Smooth muscle cell (in vitro differentiated cells): ENCODE results near the gene SOCS6. TPM values are rescaled to one million over a fixed set of nuclear protein-coding genes. Genes with fewer than 3 reads are reported as not detected.

Experiments
- DNase-seq: peaks from one replicate; lab custom pipeline; 2025; ENCODE audit not compliant: unreplicated experiment; lab: John Stamatoyannopoulos, UW
- H2AFZ ChIP-seq: fragments of 200-600 bp; sonication (generic); 2 replicates; pipeline ENCODE4 v1.6.0; 2016; ENCODE audit warnings: antibody characterized with exemption, low read depth, mild to moderate bottlenecking
- H3F3A ChIP-seq: fragments of 200-600 bp; sonication (generic); 2 replicates; pipeline ENCODE4 v1.6.0; 2017; ENCODE audit warnings: antibody characterized with exemption, low read depth
- H3K27ac ChIP-seq: fragments of 200-600 bp; sonication (generic); 2 replicates; pipeline ENCODE4 v1.5.1; 2016; ENCODE audit warnings: low read depth, mild to moderate bottlenecking
- H3K27me3 ChIP-seq: fragments of 200-600 bp; sonication (generic); 2 replicates; pipeline ENCODE4 v1.6.1; 2016; ENCODE audit warnings: low read depth, mild to moderate bottlenecking
- H3K36me3 ChIP-seq: fragments of 200-600 bp; sonication (generic); 2 replicates; pipeline ENCODE4 v1.5.1; 2016; ENCODE audit warnings: low read depth
- H3K4me1 ChIP-seq: fragments of 200-600 bp; sonication (generic); 2 replicates; pipeline ENCODE4 v1.5.1; 2016; ENCODE audit warnings: low read depth
- H3K4me2 ChIP-seq: fragments of 200-600 bp; sonication (generic); 2 replicates; pipeline ENCODE4 v1.6.0; 2016; ENCODE audit warnings: mild to moderate bottlenecking
- H3K4me3 ChIP-seq: fragments of 200-600 bp; sonication (generic); 2 replicates; pipeline ENCODE4 v1.5.1; 2016; ENCODE audit warnings: mild to moderate bottlenecking
- H3K79me2 ChIP-seq: fragments of 200-600 bp; sonication (generic); 2 replicates; pipeline ENCODE4 v1.6.0; 2016; ENCODE audit warnings: low read depth, mild to moderate bottlenecking
- H3K9ac ChIP-seq: fragments of 200-600 bp; sonication (generic); 2 replicates; pipeline ENCODE4 v1.6.0; 2016; ENCODE audit warnings: low read depth
- H3K9me3 ChIP-seq: fragments of 200-600 bp; sonication (generic); replicated peaks from 2 replicates; pipeline ENCODE4 v1.5.1; 2016; ENCODE audit warnings: low read depth
- H4K20me1 ChIP-seq: fragments of 200-600 bp; sonication (generic); 2 replicates; pipeline ENCODE4 v1.6.0; 2016; ENCODE audit warnings: low read depth
- WGBS: methylation state at CpG from one replicate; pipeline ENCODE4 v1.1.7; 2016; ENCODE audit warnings: low lambda C conversion rate; 5-methylcytosine and 5-hydroxymethylcytosine counted together
- polyA plus RNA-seq: library from polyadenylated mRNA; unstranded; fragments of >200 nt; fragmentation: Nextera tagmentation; extraction: Ambion mirVana; gene quantifications from 2 replicates; pipeline ENCODE4 v1.2.1, GENCODE V29; 2016
- total RNA-seq: library from RNA; depleted of rRNA; stranded (reverse); fragments of >200 nt; gene quantifications from 2 replicates; pipeline ENCODE4 v1.2.3, GENCODE V29; 2014
- TF ChIP-seq, protein P1 (sequence below): fragments of 200-600 bp; sonication (generic); IDR thresholded peaks from 2 replicates; pipeline ENCODE4 v1.5.1; 2017; ENCODE audit warnings: borderline replicate concordance, mild to moderate bottlenecking, antibody characterized with exemption; ENCODE audit not compliant: insufficient read depth, poor library complexity, severe bottlenecking

The SOCS6 gene
- total and polyA plus RNA-seq, 2 experiments from 2014 or later = 8.5 to 38.0 TPM

GRCh38 chr18:70296781-70297180 lies 7.9 kb downstream of the SOCS6 start:
- WGBS = 87% methylated on average over 2 of the region's 2 CpGs
- DNase-seq = no peak
- H3K9ac ChIP-seq = no peak overlapping the region
- no peak overlapping the region for H3K4me3 ChIP-seq
- TF ChIP-seq, protein P1, sequence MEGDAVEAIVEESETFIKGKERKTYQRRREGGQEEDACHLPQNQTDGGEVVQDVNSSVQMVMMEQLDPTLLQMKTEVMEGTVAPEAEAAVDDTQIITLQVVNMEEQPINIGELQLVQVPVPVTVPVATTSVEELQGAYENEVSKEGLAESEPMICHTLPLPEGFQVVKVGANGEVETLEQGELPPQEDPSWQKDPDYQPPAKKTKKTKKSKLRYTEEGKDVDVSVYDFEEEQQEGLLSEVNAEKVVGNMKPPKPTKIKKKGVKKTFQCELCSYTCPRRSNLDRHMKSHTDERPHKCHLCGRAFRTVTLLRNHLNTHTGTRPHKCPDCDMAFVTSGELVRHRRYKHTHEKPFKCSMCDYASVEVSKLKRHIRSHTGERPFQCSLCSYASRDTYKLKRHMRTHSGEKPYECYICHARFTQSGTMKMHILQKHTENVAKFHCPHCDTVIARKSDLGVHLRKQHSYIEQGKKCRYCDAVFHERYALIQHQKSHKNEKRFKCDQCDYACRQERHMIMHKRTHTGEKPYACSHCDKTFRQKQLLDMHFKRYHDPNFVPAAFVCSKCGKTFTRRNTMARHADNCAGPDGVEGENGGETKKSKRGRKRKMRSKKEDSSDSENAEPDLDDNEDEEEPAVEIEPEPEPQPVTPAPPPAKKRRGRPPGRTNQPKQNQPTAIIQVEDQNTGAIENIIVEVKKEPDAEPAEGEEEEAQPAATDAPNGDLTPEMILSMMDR = no peak
- peaks cover 27% of the 10 kb centered on the region for H3K4me1 ChIP-seq
- H3K27me3 ChIP-seq = no peaks in the 10 kb centered on the region
- H2AFZ ChIP-seq = no peak overlapping the region
- peaks cover 100% of the 10 kb centered on the region for H3K79me2 ChIP-seq
- H3F3A ChIP-seq = no peaks in the 10 kb centered on the region
- H3K9me3 ChIP-seq = no peaks in the 10 kb centered on the region
- peaks cover 100% of the 10 kb centered on the region for H4K20me1 ChIP-seq
- no peak overlapping the region for H3K27ac ChIP-seq
- no peaks in the 10 kb centered on the region for H3K36me3 ChIP-seq
- H3K4me2 ChIP-seq = peak overlapping the region; percentile 5

GRCh38 chr18:70299393-70299792 lies 10.5 kb downstream of the SOCS6 start:
- peaks cover 100% of the 10 kb centered on the region for H4K20me1 ChIP-seq
- no peak overlapping the region for H3K9ac ChIP-seq
- H3K36me3 ChIP-seq = no peaks in the 10 kb centered on the region
- no peaks in the 10 kb centered on the region for H3K9me3 ChIP-seq
- peaks cover 2% of the 10 kb centered on the region for H3F3A ChIP-seq
- WGBS = 80% methylated on average over 8 of the region's 8 CpGs
- H2AFZ ChIP-seq = no peak overlapping the region
- TF ChIP-seq, protein P1 = no peak
- H3K27me3 ChIP-seq = no peaks in the 10 kb centered on the region
- peaks cover 100% of the 10 kb centered on the region for H3K79me2 ChIP-seq
- no peak overlapping the region for H3K4me2 ChIP-seq
- H3K27ac ChIP-seq = no peak overlapping the region
- H3K4me1 ChIP-seq = peaks cover 16% of the 10 kb centered on the region
- no peak overlapping the region for H3K4me3 ChIP-seq
- no peak for DNase-seq

- Histone ChIP-seq H3K4me3 (no peak overlapping the region), H3F3A (peaks cover 3% of the 10 kb centered on the region), H3K79me2 (peaks cover 100% of the 10 kb centered on the region), H3K27ac (no peak overlapping the region), H3K4me1 (peaks cover 8% of the 10 kb centered on the region), H3K9ac (no peak overlapping the region), H2AFZ (no peak overlapping the region), H4K20me1 (peaks cover 98% of the 10 kb centered on the region), H3K27me3 (no peaks in the 10 kb centered on the region), H3K4me2 (no peak overlapping the region), H3K9me3 (no peaks in the 10 kb centered on the region), H3K36me3 (no peaks in the 10 kb centered on the region)
- no peak for DNase-seq
- TF ChIP-seq, protein P1 = no peak
- WGBS = 96% methylated on average over 5 of the region's 5 CpGs
Measured at GRCh38 chr18:70301667-70302066, 12.8 kb downstream of the SOCS6 start.

- 100% methylated on average over 1 of the region's 1 CpG for WGBS
- H3K4me1 ChIP-seq = no peaks in the 10 kb centered on the region
- DNase-seq = no peak
- H3K79me2 ChIP-seq = peaks cover 100% of the 10 kb centered on the region
- TF ChIP-seq, protein P1 = no peak
- H3K9me3 ChIP-seq = no peaks in the 10 kb centered on the region
- H3K9ac ChIP-seq = no peak overlapping the region
- peaks cover 98% of the 10 kb centered on the region for H4K20me1 ChIP-seq
- H3K27me3 ChIP-seq = no peaks in the 10 kb centered on the region
- H3F3A ChIP-seq = peaks cover 7% of the 10 kb centered on the region
- peak overlapping the region; percentile 59 for H3K27ac ChIP-seq
- no peak overlapping the region for H3K4me3 ChIP-seq
- no peaks in the 10 kb centered on the region for H3K36me3 ChIP-seq
- no peak overlapping the region for H3K4me2 ChIP-seq
- H2AFZ ChIP-seq = no peak overlapping the region
Measured at GRCh38 chr18:70308555-70309294, 19.9 kb downstream of the SOCS6 start.
